HK-2 (cell line): ENCODE data around the gene COMMD1.
"Not testable (repeated sequence)": the region's sequence is repeated elsewhere in the genome, so short reads cannot be mapped to it uniquely, and the experiment has no call there.

Experiments used
- DNase-seq: peaks from one replicate; pipeline ENCODE4 v3.0.0-alpha.2; 2018; ENCODE audit not compliant: unreplicated experiment

COMMD1 gene

GRCh38 chr2:62071760-62072680 is 166.5 kb downstream of the COMMD1 start:
- DNase-seq, result no peak

GRCh38 chr2:62074233-62074632 is 168.8 kb downstream of the COMMD1 start:
- peak; percentile 1 for DNase-seq

GRCh38 chr2:62076980-62077638 is 171.6 kb downstream of the COMMD1 start:
- no peak for DNase-seq

- no peak for DNase-seq
Measured at GRCh38 chr2:62084801-62085200, 179.3 kb downstream of the COMMD1 start.

- DNase-seq, result no peak
Measured at GRCh38 chr2:62089658-62090057, 184.2 kb downstream of the COMMD1 start.

GRCh38 chr2:62091471-62091870 is 186.0 kb downstream of the COMMD1 start:
- no peak for DNase-seq

GRCh38 chr2:62099050-62099449 is 193.6 kb downstream of the COMMD1 start:
- no peak for DNase-seq

- no peak for DNase-seq
Measured at GRCh38 chr2:62099523-62100175, 194.2 kb downstream of the COMMD1 start.

- no peak for DNase-seq
Measured at GRCh38 chr2:62101886-62102285, 196.4 kb downstream of the COMMD1 start.

- no peak for DNase-seq
Measured at GRCh38 chr2:62102402-62102920, 197.0 kb downstream of the COMMD1 start.

GRCh38 chr2:62109554-62109953 is 204.1 kb downstream of the COMMD1 start:
- DNase-seq, result no peak

GRCh38 chr2:62110415-62111025 is 205.0 kb downstream of the COMMD1 start:
- DNase-seq, result no peak

GRCh38 chr2:62112179-62112578 is 206.7 kb downstream of the COMMD1 start:
- DNase-seq, result no peak

GRCh38 chr2:62114564-62114963 is 209.1 kb downstream of the COMMD1 start:
- no peak for DNase-seq

- DNase-seq, result no peak
Measured at GRCh38 chr2:62116983-62117382, 211.5 kb downstream of the COMMD1 start.

GRCh38 chr2:62118160-62118559 is 212.7 kb downstream of the COMMD1 start:
- no peak for DNase-seq

- no peak for DNase-seq
Measured at GRCh38 chr2:62119311-62119974, 214.0 kb downstream of the COMMD1 start.

- DNase-seq, result not testable (repeated sequence)
Measured at GRCh38 chr2:62126239-62126638, 220.8 kb downstream of the COMMD1 start.

GRCh38 chr2:62133320-62133823 is 227.9 kb downstream of the COMMD1 start:
- DNase-seq, result no peak

- no peak for DNase-seq
Measured at GRCh38 chr2:62136956-62137830, 231.7 kb downstream of the COMMD1 start.
